GM10266 (cell line): Measurements from ENCODE around the gene KRT80.
"Not testable (repeated sequence)": the region's sequence is repeated elsewhere in the genome, so short reads cannot be mapped to it uniquely, and the experiment has no call there.

Source experiments
- DNase-seq: peaks from one replicate; pipeline ENCODE4 v3.0.0; 2012; ENCODE audit errors: extremely low spot score
- CTCF ChIP-seq: IDR thresholded peaks from 2 replicates; pipeline ENCODE4 v1.5.1; 2012; ENCODE audit warnings: mild to moderate bottlenecking, low read depth; ENCODE audit not compliant: control insufficient read depth, insufficient read depth; ENCODE audit errors: missing control alignments

The KRT80 gene

DNA sequence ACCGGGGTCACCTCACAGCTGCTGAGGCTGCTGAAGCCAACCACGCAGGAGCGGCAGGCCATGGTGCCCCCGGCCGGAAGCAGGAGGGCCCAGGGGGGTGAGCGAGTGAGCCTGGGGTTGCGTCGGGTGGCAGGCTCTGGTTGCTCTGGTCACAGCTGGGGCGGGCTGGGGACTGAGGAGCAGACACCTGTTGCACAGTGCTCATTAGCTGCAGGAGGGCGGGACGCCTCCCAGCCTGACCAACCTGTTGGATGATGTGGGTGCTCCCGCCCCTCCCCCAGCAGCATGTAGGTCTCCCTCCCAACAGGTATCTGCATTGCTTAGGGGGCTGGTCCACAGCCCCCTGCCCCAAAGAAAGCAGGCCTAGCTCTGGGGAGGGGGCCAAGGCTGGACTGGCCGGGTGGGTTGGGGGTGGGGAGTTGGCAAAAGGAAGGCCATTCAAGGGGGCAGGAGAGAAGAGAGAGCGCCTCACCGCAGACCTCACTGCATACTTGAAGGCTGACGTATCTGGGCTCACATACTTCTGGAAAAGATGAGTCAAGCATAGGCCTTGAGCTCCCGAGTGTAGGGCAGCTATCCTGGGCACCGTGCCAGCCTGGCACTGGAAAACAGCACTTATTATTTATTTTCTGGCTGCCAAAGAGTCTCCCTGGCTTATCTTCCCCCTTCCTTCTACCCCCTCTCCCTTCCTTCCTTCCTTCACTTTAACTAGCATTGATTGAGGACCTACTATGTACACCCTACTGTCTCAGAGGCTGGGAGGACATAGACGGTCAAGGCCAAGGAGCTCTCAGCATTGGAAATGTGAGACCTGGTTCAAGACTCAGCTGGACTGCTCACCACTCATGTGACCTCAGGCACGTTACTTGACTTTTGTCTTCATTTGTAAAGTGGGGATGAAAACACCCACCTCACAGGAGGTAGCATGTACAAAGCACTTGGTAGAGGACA, at the start of gene KRT80:
KRT80 (minus strand) TSS at position 174 of the 951 bp plus-strand sequence; CDS start at position 62, 112 bp downstream.
- no peak for TF ChIP-seq CTCF
- DNase-seq = no peak

- no peak for DNase-seq
- no peak for TF ChIP-seq CTCF
Measured at GRCh38 chr12:52241205-52241842, 49.5 kb upstream of the KRT80 start.

DNA sequence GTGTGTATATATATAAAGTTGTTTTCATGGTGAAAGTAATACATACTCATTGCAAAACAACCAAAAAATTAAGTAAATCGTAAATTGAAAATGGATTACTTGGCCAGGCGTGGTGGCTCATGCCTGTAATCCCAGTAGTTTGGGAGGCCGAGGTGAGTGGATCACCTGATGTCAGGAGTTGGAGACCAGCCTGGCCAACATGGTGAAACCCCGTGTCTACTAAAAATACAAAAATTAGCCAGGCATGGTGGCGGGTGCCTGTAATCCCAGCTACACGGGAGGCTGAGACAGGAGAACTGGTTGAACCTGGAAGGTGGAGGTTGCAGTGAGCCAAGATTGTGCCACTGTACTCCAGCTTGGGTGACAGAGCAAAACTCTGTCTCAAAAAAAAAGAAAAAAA, 48.4 kb upstream of the KRT80 start:
- not testable (repeated sequence) for DNase-seq

- DNase-seq = no peak
- no peak for TF ChIP-seq CTCF
Measured at GRCh38 chr12:52239767-52240166, 48.0 kb upstream of the KRT80 start.

DNA sequence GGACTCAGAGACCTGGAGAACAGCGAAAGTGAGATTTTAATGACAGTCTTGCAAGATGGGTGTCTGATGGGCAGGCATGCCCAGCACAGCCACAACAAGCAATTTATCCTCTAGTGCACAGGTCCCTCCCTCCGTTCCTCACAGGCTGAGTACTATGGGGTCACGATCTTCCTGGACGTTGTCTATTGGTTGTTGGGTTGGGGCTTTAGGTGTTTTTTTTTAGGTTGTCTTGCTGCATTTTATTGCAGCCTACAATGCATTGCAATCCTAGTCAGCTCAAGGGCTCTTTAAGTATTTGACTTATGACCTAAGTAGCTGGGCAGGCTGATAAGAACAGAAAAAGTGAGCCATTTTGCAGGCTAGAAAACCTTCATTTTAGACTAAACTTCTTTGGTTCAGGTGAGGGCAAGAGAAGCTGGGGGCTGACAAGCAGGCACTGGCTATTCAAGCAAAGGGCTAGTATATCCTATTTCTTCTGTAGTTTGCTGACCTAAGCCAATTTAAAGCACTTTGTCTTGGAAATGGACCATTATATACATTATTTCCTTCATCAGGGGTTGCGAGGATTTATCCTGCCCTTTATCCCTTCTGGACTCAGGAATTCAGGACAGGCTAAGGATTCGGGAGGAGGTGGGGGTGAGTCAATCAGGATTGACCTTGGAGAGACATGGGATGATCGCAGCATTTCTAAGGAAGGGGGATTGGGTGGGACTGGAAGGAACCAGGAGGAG, 47.3 kb upstream of the KRT80 start:
- no peak for TF ChIP-seq CTCF
- DNase-seq = no peak

DNA sequence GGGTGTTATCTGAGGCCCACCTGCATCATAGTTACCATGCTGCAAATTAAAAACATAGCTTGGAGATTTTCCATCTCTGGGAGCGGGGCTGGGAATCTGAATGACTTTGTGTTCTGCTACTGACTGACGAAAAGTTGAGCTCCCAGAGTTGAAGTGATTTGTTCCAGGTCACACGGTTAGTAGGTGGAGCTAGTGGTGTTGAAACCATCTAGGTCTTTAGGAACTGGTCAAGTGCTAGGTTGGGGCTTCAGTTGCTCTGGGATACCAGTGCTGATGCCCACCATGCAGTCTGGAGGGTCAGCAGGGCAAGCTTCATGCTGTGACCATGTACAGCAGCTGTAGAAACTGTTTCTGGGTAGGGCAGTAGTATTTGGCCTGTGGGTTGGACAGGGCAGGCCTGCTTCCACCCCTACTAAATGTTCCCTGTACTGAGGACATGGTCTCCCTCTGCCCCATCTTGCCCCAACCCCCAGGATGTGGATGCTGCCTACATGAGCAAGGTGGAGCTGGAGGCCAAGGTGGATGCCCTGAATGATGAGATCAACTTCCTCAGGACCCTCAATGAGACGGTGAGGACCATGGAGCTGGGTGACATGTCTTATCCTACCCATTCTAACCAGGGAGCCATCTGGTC, 46.5 kb upstream of the KRT80 start:
- TF ChIP-seq CTCF = no peak
- no peak for DNase-seq

GRCh38 chr12:52236386-52237050, 44.7 kb upstream of the KRT80 start:
- no peak for TF ChIP-seq CTCF
- DNase-seq = no peak
